K562 (cell line): ENCODE measurements around the gene STON2. TPM values are rescaled to one million over a fixed set of nuclear protein-coding genes. Genes with fewer than 3 reads are reported as not detected.
A peak's percentile ranks its signal among the peaks of the same experiment; 100 is the strongest.

Source experiments
- CEBPB ChIP-seq: fragments of 450-650 bp; IDR thresholded peaks from 2 replicates; pipeline ENCODE4 v1.6.1; 2016; ENCODE audit warnings: missing genetic modification characterization, missing compliant biosample characterization
- CXXC5 ChIP-seq: fragments of 250-450 bp; sonication (Bioruptor Pico); IDR thresholded peaks from 2 replicates; pipeline ENCODE4 v1.8.0; 2022; ENCODE audit warnings: inconsistent platforms, mild to moderate bottlenecking, moderate library complexity
- ELK3 ChIP-seq: fragments of 450-650 bp; formaldehyde crosslinking; IDR thresholded peaks from 2 replicates; pipeline ENCODE4 v1.4.0; 2020; ENCODE audit warnings: mild to moderate bottlenecking
- ETV1 ChIP-seq: fragments of 450-650 bp; conservative IDR thresholded peaks from 2 replicates; pipeline ENCODE4 v1.6.1; 2016; ENCODE audit warnings: missing genetic modification characterization, control low read depth, low read depth, missing compliant biosample characterization
- GMEB1 ChIP-seq: fragments of 250-450 bp; sonication (Bioruptor Pico); IDR thresholded peaks from 2 replicates; pipeline ENCODE4 v1.4.0; 2020; ENCODE audit warnings: mild to moderate bottlenecking
- KDM4B ChIP-seq, 2 experiments: fragments of 450-650 bp in 1 of 2; sonication (generic) in 1 of 2; IDR thresholded peaks; 2 replicates each; pipeline ENCODE4 v1.6.1; 2016 to 2017; ENCODE audit warnings: borderline replicate concordance in 2 of 2, antibody characterized with exemption in 1 of 2, low read depth in 1 of 2, mild to moderate bottlenecking in 1 of 2
- LEF1 ChIP-seq: fragments of 450-650 bp; IDR thresholded peaks from 2 replicates; pipeline ENCODE4 v1.6.1; 2016; ENCODE audit warnings: mild to moderate bottlenecking
- MAFK ChIP-seq: IDR thresholded peaks from 2 replicates; pipeline ENCODE4 v1.6.1; 2011; ENCODE audit warnings: low read length, improper control_type of control experiment
- MLX ChIP-seq, 2 experiments: fragments of 450-650 bp in 1 of 2; sonication (generic) in 1 of 2; formaldehyde crosslinking; conservative IDR thresholded peaks; 2 replicates each; pipeline versions ENCODE4 v1.4.0 to v1.8.1; 2020 to 2022; ENCODE audit warnings: mild to moderate bottlenecking in 1 of 2, missing genetic modification reagents in 1 of 2
- MYNN ChIP-seq, 2 experiments: sonication (generic); formaldehyde crosslinking in 1 of 2; IDR thresholded peaks; 2 replicates each; pipeline versions ENCODE4 v1.5.0 to v1.6.1; 2016 to 2020; ENCODE audit warnings: antibody characterized with exemption in 1 of 2, missing genetic modification reagents in 1 of 2
- NONO ChIP-seq, 2 experiments: fragments of 200-400 bp in 1 of 2; fragments of 450-650 bp in 1 of 2; formaldehyde crosslinking in 1 of 2; IDR thresholded peaks; 2 replicates each; pipeline ENCODE4 v1.6.1; 2017; ENCODE audit warnings: low read depth in 2 of 2, mild to moderate bottlenecking in 2 of 2, moderate library complexity in 2 of 2, low read length in 1 of 2
- NUFIP1 ChIP-seq: fragments of 450-650 bp; IDR thresholded peaks from 2 replicates; pipeline ENCODE4 v1.6.1; 2018; ENCODE audit not compliant: partially characterized antibody
- SAFB2 ChIP-seq: fragments of 200-400 bp; formaldehyde crosslinking; IDR thresholded peaks from 2 replicates; pipeline ENCODE4 v1.6.1; 2018; ENCODE audit warnings: borderline replicate concordance, low read length, low read depth, moderate library complexity; ENCODE audit not compliant: severe bottlenecking
- SIX5 ChIP-seq, 2 experiments: IDR thresholded peaks; 2 replicates each; pipeline ENCODE4 v1.6.1; 2011; ENCODE audit warnings: low read length in 2 of 2, borderline replicate concordance in 1 of 2, low read depth in 1 of 2, mild to moderate bottlenecking in 1 of 2, moderate library complexity in 1 of 2; ENCODE audit not compliant: insufficient read depth in 1 of 2
- SMC3 ChIP-seq: conservative IDR thresholded peaks from 2 replicates; pipeline ENCODE4 v1.6.1; 2011; ENCODE audit warnings: low read depth, low read length, improper control_type of control experiment; ENCODE audit not compliant: insufficient read depth
- TAF9B ChIP-seq: fragments of 450-650 bp; IDR thresholded peaks from 2 replicates; pipeline ENCODE4 v1.6.1; 2018; ENCODE audit warnings: mild to moderate bottlenecking; ENCODE audit not compliant: partially characterized antibody
- THRB ChIP-seq: fragments of 450-650 bp; formaldehyde crosslinking; conservative IDR thresholded peaks from 2 replicates; pipeline ENCODE4 v1.4.0; 2022; ENCODE audit warnings: mild to moderate bottlenecking, missing genetic modification characterization
- TSC22D4 ChIP-seq: fragments of 450-650 bp; IDR thresholded peaks from 2 replicates; pipeline ENCODE4 v1.6.1; 2016; ENCODE audit warnings: missing genetic modification characterization, missing biosample characterization, control low read depth
- ZKSCAN8 ChIP-seq: fragments of 200-800 bp; sonication (Bioruptor generic); IDR thresholded peaks from 2 replicates; pipeline ENCODE4 v1.6.1; 2016; ENCODE audit warnings: missing genetic modification characterization, missing compliant biosample characterization
- ZNF639 ChIP-seq, 2 experiments: fragments of 200-800 bp in 1 of 2; sonication (Bioruptor generic) in 1 of 2; sonication (generic) in 1 of 2; formaldehyde crosslinking in 1 of 2; IDR thresholded peaks in 1 of 2; conservative IDR thresholded peaks in 1 of 2; 2 replicates each; pipeline versions ENCODE4 v1.5.0 to v1.6.1; 2016 to 2020; ENCODE audit warnings: missing compliant biosample characterization in 1 of 2, missing genetic modification characterization in 1 of 2, missing genetic modification reagents in 1 of 2
- ZNF79 ChIP-seq: fragments of 250-450 bp; sonication (Bioruptor Pico); IDR thresholded peaks from 2 replicates; pipeline ENCODE4 v1.4.0; 2020; ENCODE audit warnings: low read depth, mild to moderate bottlenecking, moderate library complexity
- polyA plus RNA-seq, 8 experiments: library from polyadenylated mRNA; depleted of rRNA in 4 of 8; stranded (reverse) in 5 of 8; unstranded in 3 of 8; fragments of >200 nt; fragmentation: Nextera tagmentation in 2 of 8; fragmentation: Illumina TruSeq in 1 of 8; extraction: Ambion mirVana in 2 of 8; extraction: Trizol in 1 of 8; gene quantifications; 2 replicates each; pipeline versions ENCODE4 v1.2.1 to v1.2.3, GENCODE V29; 2011 to 2014; ENCODE audit warnings: inconsistent platforms in 1 of 8, missing spikeins in 1 of 8
- total RNA-seq, 7 experiments: library from RNA; depleted of rRNA in 6 of 7; stranded (reverse); fragments of >200 nt in 6 of 7; fragmentation: Illumina TruSeq in 2 of 7; extraction: Trizol in 2 of 7; gene quantifications; 2 replicates each; pipeline versions ENCODE4 v1.2.1 to v1.2.3, GENCODE V29; 2011 to 2021; ENCODE audit warnings: low replicate concordance in 1 of 7

The STON2 gene
- total and polyA plus RNA-seq, 9 of the 15 experiments (the other 6 are each of a cell fraction or from before 2014, with no cell fraction given) = 7.8 to 99.3 (median 53.5) TPM

- no peak for TF ChIP-seq GMEB1
- no peak for TF ChIP-seq ZNF79 (CRISPR knock-in tag)
- TF ChIP-seq TAF9B = no peak
- TF ChIP-seq CXXC5 (CRISPR knock-in tag) = peak; percentile 74
- no peak for TF ChIP-seq MAFK
- TF ChIP-seq SAFB2 = no peak
- TF ChIP-seq LEF1 = 0 out of 2 replicates have a peak, but pooled peaks have one; percentile 36
- TF ChIP-seq ZKSCAN8 (CRISPR knock-in tag) = no peak
- no peak for TF ChIP-seq THRB (CRISPR knock-in tag)
- TF ChIP-seq MLX (CRISPR knock-in tag; conservative IDR thresholded peaks at IDR 0.05) = no peak
- TF ChIP-seq SIX5 (IDR thresholded peaks at IDR 0.05; ENCODE audit: borderline replicate concordance in 1 of 2, insufficient read depth in 1 of 2, low read depth in 1 of 2, low read length in 2 of 2) = no peak
- no peak for TF ChIP-seq KDM4B (IDR thresholded peaks at IDR 0.05; ENCODE audit: borderline replicate concordance in 2 of 2, low read depth in 1 of 2)
- no peak for TF ChIP-seq CEBPB (tag)
- peak; percentile 28; the same call in 1 of the 2 replicates for TF ChIP-seq ETV1 (tag)
- no peak for TF ChIP-seq SMC3
- no peak for TF ChIP-seq NONO (IDR thresholded peaks at IDR 0.05; ENCODE audit: low read depth in 2 of 2, low read length in 1 of 2)
- TF ChIP-seq NUFIP1 = peak; percentile 31
- TF ChIP-seq ZNF639 (CRISPR knock-in tag; conservative IDR thresholded peaks at IDR 0.05 in 1 of 2, IDR thresholded peaks at IDR 0.05 in 1 of 2) = no peak
- TF ChIP-seq ELK3 (CRISPR knock-in tag) = no peak
- no peak for TF ChIP-seq TSC22D4 (tag)
- TF ChIP-seq MYNN (IDR thresholded peaks at IDR 0.05) = no peak; the same call in 1 of the 2 replicates
- no peak for TF ChIP-seq MYNN (CRISPR knock-in tag; IDR thresholded peaks at IDR 0.05)
Measured at GRCh38 chr14:81423504-81423903, 23.4 kb upstream of the STON2 start (continued).
